T-helper 2 cell (primary cell): ENCODE results near the gene ZBTB46.

Source experiments
- DNase-seq, 5 experiments: peaks; one replicate each; pipeline versions ENCODE4 v3.0.0 to v3.0.0-alpha.2; 2012 to 2022

The ZBTB46 gene

DNA sequence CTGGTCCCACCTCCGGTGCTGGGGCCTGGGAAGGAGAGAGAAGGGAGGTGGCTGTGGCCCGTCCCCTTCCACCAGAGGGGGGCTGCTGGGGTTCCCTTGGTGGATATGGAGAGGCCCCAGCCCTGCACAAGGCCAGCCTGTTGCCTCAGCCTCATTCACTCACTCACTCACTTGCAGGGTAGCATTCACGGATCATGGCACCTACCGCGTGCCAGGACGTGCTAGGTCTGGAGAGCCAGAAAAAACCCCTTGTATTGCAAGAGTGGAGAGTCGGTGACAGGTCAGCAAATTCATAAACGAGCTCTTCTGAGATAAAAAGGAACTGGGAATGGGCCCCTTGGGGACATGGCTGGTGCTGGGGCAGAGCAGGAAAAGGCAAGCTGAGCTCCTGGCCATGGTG is 6.4 kb upstream of the ZBTB46 start:
- no peak for DNase-seq

DNA sequence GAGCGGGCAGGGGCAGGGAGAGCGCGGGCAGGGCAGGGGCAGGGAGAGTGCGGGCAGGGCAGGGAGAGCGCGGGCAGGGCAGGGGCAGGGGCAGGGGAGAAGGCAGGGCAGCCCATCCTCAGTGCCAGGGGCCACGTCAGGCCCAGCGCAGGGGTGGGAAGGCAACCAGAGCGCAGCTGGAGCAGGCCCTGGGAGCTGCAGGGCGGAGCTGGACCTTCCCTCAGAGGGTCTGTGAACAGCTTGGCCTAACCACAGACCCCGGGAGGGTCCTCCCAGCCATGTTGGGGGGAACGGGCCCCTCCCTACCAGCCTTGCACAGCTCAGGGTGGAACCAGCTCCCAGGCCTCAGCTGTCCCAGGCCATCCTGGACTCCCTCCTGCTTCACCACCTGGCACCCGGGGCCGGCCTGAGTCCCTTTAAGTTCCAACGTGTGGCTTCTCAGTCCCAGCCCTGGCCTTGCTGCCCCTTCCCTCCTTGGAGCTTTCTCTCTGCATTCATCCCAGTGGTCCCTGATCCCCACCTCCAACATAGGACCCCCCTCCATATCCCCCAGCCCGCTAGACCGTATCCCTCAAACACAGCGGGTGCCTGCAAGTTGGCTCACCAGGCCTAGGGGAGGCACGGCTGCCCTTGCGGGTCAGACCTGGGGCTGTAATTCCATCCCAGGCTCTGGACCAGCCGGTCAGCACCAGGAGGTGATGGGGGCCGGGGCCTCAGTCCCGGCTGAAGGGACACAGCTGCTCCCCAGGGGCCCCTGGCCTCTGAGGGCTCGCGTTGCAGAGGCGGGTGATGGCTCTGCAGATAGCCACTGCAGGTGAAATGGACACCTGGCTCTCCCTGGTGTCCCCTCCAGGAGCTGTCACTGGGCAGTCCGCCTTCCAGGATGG is 5.6 kb upstream of the ZBTB46 start:
- no peak for DNase-seq

DNA sequence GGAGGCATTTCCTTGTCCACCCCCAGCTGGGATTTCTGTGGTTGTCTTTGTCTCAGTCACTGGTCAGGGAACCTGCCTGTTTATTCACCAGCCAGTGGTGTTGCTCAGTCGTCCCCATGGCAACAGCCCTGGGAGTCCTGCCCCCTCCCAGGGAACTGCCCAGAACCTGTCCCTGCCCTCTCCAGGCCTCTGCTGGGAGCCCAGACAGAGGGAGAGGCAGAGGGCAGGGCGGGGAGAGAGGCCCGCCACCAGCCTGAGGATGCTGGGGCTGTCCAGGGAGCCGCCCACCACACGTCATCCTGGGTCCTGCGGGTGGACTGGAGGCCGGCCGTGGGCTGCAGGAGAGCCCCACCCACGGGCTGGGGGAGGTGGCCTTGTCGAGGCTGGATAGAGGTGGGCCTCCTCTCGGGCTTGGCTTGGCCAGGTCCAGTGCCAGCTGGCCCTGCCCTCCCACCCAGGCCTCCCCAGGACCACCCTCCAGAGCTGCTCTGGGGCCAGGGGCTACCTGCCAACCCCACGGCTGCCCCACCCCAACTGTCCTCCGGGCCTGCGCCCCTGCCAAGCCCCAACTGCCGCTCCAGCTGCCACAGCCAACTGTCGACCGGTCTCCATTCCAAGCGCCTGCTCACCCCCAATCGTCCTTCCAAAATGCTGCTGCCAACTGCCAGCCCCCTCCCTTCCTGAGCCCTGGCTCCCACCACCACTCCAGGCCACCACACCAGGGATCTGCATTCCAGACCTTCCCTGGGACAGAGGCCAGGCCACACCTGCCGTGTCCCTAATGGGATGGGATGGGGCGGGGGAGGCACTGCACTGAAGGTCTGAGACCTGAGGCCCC is 4.2 kb upstream of the ZBTB46 start:
- no peak for DNase-seq

DNA sequence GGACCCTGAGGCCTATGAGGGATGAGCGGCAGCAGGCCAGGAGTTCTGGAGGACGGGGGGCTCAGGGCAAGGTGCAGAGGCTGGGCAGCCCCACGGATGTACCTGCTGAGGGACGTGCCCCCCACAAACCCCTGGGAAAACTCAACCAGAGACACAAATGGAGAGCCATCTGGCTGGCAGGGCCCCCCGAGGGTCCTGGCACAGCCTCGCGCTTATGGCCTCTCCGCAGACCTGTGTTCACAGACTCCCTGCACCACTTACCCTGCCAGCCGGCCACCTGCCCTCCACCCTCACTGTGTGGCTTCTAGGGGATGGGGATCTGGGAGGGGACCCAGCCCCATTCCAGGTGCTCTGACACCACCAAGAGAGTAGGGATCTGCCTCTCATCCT is 3.4 kb upstream of the ZBTB46 start:
- no peak for DNase-seq

DNA sequence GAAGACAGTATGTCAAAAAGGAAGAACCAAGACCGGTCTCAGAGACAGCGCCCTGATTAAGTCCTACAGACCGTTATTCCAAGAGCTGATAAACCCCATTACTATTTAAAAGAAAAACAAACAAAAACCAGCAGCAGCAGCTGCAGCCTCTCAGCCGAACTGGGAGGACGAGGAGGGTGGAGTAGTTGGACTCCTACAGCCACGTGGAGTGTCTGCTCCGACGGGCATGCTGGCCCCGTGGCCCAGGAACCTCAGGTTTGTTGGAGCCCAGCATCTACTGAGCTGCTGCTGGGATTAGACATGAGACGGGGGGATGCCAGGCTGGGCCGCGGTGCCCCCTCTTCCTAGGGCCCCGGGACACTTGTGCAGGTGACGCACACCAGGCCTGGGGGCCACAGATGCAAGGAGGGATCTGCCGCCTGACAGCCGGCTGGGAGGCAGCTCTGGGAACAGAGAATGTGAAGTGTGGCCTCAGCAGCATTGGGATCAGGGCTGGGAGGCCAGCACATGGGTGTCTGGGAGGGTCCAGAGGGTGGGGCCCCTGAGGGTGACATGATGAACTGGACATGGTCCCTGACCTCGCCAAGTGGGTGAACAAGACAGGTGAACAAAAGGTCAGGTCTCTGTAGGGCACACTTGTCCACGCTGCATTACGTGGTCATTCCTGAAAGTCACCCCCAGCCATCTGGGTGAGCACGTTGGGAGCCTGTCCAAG is 2.9 kb upstream of the ZBTB46 start:
- no peak for DNase-seq

DNA sequence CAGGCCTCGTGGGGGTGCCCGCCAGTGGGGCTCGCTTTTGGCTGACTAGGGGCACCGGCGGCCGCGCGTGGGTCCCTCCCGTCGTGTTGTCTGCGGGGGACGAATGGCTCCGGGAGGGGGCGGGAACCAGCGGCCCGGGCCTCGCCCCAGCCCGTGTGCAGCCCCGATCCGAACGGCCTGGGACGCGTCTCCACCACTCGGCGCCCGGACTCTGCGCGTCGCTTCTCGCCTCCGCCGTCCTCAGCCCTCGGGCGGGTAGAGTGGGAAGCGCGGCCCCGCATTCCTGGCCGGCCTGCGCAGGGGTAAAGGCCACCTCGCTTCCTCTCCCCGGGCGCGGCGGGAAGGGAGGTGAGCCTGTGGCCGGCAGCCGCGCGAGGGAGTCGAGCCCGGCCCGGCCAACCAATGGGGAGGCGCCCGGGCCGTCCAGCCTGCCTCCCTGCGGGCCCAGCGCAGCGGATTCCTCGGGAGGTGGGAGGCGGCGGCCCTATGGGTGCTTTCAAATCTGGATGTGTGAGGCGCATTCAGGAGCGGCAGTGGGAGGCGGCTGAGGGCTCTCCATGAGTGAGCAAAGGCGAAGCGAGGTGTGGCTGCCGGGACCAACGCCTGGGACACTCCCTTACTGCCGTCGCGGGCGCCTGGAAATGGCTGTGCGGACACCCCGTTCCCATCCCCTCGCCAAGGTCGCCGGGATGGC is 1.1 kb upstream of the ZBTB46 start:
- DNase-seq, result no peak

DNA sequence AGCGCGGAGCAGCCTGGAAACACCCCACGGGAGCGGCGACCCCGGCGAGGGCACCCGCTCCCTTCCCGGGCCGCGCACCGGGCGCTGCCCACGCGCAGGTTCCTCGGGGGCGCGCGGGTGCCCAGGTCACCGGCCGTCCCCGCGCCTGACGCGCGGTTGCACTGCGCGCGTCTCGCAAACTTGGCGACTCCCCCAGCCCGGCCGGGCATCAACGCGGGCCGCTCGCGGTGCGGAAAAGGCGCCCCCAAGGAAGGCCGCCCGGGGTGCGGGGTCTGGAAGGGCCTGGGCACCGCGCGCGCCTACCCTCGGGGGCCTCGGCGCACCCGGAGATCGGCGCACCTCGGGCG is 555 bp upstream of the ZBTB46 start:
- DNase-seq, result no peak

DNA sequence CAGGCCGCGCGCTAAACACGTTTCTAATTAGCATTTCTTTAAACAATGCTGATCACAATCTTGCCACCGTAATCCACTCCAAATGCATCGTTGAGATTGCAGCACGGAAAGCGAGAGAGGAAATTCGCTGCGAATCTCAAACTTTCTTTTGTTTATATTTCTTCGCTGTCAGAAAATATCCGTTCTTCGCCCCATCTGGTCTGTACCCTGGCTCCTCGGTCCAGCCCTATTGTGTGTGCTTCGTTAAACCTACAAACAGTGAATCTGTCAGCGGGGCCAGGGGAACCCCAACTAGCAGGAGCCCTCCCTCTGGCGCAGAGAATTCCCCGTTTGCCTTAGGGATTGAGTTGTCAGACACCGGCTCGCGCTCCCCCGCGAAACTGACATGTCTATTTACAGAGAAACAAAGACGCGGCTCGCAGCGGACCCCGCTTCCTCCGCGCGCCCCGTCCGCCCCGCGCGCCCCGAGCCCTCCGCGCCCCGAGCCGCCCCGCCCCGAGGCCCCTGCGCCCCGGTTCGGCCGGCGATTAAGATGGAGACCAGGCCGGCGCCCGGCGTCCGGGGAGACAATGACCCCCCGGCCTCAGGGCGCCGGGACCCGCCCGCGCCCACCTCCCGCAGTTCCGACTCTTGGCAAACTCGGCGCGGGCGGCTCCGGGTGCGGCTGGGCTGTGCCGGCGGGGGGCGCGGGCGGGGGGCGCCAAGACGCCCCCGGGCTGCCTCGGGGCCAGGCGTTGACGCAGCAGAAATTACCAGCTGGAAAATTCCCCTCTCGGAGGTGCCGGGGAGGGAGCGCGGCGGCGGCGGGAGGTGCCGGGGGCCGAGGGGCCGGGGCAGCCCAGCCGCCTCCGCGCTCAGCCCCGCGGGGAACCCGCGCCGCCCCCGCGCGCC is 874 bp downstream of the ZBTB46 start:
- DNase-seq, result no peak

DNA sequence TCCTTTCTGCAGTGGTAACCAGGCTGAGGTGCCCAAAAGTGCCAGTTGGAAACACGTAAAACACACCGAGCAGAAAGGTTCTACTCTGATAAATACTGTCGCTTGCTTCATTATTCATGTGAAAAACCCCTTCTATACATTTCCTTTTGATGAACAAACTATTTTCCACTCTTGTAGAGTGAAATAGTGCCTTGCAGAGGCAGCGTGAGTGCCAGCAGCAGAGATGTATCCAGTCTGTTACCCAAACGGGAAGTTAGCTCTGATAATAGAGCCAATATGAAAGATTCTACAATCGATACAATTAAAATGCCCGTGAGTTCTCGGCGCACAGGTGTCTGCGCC is 1.5 kb downstream of the ZBTB46 start:
- DNase-seq, result no peak

DNA sequence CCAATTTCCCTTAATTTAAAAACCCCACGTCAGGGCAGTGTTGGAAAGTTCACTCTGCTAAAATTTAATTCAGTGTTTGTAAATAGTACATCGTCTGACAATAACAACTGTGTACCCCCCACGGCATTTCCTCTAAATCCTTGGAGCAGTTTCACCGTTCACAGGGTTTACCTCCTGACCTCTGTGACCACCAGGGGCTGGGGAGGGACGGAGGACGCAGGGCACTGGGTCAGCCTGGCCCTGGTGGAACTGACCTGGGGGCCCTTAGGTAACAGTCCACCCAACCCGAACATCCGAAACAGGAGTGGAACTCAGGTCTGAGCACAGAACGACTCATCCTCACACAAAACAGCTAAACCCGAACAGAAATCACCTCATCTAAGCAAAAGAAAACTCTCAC is 2.1 kb downstream of the ZBTB46 start:
- no peak for DNase-seq

DNA sequence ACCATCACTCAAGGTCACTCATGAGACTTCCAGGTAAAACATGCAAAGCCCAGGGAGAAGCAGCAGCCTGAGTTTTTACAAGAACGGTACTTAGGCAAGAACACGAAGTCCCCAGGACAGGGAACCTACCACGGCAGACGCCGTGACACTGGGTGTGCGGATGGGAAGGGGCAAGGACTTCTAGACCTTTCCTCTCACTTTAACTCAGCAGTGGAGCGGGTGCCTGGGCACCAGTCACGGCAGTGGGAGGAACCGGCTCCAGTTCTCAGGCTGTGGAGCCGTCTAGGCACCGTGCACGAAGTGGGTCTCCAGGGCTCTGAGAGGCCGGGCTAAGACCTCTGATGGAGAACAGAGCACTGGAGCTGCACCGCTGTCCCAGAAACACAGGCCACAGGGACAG is 2.5 kb downstream of the ZBTB46 start:
- DNase-seq, result no peak

DNA sequence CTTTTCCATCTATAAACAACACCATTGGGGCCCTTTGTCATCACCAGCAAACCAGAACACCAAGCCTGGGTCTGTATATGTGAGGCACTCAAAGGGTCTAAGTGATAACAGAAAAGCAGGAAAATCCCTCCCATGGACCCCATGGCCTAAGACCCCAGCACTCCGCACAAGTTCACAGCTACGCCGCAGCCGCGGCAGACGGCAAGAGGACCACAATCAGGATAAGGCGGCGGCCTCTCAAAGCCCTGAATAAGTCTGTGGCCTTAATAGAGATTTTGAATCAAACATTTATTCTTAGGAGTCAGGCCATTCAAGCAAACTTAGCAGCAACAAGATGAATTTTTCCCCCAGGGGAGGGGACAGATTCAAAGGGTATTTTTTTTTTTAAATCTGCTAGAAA is 2.9 kb downstream of the ZBTB46 start:
- no peak for DNase-seq

DNA sequence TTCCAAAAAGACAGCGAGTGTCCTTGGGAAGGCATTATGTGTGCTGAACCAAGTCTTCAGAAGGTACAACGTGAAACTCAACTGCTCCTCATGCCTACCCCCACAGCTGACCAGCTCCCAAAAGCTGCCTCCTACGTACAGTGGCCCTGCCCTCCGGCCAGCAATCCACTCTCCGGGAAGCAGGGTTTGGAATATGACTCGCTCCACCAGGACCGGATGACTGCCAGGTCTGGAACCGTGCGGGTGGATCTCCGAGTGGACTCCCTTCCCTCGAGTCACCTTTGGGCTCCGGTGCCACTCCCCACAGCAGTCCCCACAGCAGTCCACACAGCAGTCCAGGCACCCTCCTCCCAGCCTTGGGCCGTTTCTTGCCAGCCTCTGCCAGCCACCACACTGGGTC is 4.3 kb downstream of the ZBTB46 start:
- no peak for DNase-seq

DNA sequence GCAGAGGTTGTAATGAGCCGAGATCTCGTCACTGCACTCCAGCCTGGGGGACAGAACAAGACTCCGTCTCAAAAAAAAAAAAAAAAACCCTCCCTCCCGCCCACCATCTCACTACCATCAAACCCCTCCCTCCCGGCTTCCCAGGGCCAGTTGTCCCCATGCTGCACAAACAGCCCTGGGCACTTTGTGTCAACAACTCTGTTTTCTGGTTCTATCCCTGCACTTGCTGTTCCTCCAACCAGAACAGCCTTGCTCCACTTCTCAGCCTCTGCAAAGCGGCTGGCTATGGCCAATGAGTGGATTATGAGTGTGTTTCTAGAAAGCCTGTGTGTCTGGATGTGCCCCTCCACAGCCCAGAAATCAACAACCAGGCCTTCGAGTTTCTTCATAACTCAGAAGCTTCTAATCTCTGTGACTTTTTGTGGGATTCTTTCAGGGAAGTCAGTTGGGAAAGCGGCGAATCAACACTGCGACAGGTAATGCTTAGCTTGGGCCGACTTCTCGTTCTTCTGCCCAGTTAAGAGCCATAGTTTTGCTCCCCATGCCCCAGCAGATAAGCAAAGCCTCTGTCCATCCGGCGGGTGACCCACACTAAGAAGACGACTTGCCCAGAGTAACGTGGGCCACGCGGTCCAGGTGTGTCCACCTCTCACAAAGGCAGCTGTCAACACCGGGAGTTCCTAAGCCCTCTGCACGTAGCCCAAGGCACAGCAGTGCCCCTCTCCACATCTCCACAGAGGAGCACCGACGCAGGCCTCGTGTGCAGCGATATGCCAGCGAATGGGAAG is 5.5 kb downstream of the ZBTB46 start:
- no peak for DNase-seq

DNA sequence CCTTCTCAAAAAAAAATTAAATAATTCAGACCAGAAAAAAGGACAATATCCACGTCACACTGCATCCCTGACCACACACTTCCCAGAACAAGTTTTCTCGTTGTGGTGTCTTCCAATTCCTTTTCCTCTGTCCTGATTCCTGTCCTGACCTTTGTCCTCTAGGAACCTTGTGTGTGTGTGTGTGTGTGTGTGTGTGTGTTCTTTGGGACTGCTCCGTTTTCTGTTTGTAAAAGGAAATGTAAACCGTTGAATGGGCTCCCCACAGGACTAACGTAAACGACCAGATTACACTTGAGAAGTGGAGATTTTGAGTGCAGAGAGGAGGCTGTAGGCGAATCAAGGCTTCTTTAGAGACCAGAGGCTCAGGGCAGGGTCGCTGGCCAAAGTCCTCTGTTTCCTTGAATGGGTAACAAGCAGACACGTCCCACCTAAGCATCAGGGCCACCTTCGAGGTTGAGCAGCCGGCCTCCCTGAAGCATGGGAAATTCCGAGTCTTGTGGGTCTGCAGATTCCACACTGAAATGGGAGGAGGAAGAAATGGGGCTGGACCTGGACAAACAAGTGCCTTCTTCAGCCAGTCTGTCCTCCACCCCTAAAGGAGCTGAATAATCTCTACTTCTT is 7.3 kb downstream of the ZBTB46 start:
- DNase-seq, result no peak

DNA sequence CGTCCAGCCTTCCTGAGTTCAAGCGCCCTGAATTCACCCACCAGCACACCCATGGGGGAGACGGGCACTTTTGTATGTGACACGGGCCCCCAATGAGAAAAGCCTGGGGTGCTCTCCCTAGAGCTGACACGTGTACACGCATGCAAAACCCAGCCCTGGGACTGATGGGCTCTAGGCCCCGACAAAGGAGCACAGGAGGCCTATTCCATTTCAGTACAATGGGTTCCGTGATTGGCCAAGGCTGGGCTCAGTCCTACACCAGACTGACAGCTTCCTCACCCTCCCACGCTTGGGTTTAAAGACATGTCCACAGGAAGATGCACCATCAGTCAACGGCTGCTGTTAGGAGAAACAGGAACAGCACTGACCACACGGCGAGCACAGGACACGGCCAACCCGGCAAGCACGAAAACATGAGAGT is 8.8 kb downstream of the ZBTB46 start:
- DNase-seq, result no peak

DNA sequence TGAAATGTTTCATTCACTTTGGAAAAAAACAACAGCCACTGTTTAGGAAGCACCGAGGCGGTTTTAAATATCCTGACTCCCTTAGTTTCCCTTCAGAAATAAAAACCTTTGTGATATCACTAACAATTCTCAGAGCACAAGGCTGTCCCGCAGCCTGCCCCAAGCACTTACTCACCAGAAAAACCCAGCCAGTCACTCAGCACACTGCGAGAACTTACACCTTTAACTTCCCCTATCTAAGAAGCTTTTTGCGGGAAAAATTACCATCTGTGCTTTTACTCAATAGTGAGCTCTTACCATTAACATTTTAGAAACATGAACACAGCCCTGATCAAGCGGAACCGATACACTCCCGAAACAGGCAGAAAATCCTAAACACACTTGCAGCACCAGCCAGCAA is 9.3 kb downstream of the ZBTB46 start:
- no peak for DNase-seq

DNA sequence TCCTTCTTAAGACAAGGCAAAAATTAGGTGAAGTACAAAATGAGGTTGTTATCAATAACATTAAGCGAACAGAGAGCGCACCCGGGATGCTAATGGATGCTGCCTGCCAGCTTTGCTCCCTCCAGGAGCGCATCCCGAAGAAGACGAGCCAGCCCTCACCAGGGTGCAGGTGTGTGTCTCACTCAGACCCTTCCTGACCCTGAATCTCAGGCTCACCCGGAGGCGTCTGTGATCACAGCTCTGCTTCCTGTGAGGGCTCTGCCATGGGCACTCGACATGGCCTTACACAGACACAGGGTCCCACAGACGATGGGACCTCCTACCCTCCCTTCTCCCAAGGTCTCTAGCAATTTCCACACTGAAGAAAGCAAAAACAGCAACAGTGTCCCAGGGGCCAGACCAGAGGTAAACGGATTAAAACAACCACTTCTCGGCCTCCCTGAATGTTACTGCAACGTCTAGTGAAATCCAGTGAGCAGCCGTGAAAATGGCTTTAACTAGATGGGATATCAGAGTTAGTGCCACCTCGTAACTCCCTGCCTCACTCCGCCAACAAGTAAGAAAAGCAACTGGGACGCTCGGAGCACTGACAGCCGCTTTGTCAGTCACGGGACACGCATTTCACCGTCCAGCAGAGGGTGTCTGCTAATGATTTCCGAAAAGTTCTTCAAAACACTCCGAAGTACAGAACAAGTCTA is 11.7 kb downstream of the ZBTB46 start:
- DNase-seq, result no peak

DNA sequence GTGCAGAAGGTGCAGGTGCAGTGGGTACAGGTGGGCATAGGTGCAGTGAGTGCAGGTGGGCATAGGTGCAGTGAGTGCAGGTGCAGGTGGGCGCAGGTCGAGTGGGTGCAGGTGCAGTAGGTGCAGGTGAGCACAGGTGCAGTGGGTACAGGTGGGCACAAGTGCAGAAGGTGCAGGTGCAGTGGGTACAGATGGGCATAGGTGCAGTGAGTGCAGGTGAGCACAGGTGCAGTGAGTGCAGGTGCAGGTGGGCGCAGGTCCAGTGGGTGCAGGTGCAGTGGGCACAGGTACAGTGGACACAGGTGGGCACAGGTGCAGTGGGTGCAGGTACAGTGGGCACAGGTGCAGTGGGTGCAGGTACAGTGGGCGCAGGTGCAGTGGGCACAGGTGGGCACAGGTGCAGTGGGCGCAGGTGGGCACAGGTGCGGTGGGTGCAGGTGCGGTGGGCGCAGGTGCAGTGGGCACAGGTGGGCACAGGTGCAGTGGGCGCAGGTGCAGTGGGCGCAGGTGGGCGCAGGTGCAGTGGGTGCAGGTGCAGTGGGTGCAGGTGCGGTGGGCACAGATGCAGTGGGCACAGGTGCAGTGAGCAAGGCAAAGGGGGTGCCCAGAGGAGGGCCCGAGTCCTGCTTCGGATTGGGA is 15.3 kb downstream of the ZBTB46 start:
- DNase-seq, result no peak
